B cell (primary cell): ENCODE data around the gene BRAF. TPM values are rescaled to one million over a fixed set of nuclear protein-coding genes. Genes with fewer than 3 reads are reported as not detected.

Experiments
- ATAC-seq: fragments of 200-7000 bp; cut with Tn5 transposase; one replicate; pipeline ENCODE4 v1.10.0; 2021; ENCODE audit warnings: low read depth, mild to moderate bottlenecking, moderate number of reproducible peaks, moderate library complexity
- CTCF ChIA-PET: fragments of 350-600 bp; sonication (Branson Sonifier 250); formaldehyde crosslinking; loops from one replicate; lab custom pipeline; 2021; ENCODE audit warnings: antibody characterized with exemption, inconsistent platforms; lab: Charles Lee
- POLR2A ChIA-PET: fragments of 350-600 bp; sonication (Branson Sonifier 250); formaldehyde crosslinking; loops from one replicate; lab custom pipeline; 2021; ENCODE audit warnings: antibody characterized with exemption; lab: Charles Lee
- DNase-seq: peaks from one replicate; pipeline ENCODE4 v3.0.0; 2013
- H2AFZ ChIP-seq: 2 replicates; pipeline ENCODE4 v1.6.1; 2012; ENCODE audit warnings: mild to moderate bottlenecking, low read depth, low read length; ENCODE audit not compliant: insufficient read depth, poor library complexity, severe bottlenecking
- H3K27ac ChIP-seq, 2 donors: 1 replicate in 1 of 2; 2 replicates in 1 of 2; pipeline ENCODE4 v1.5.1; 2012 to 2013; ENCODE audit warnings: low read length in 2 of 2, mild to moderate bottlenecking in 2 of 2, moderate library complexity in 1 of 2
- H3K27me3 ChIP-seq, 4 experiments: fragments of 200-600 bp in 1 of 4; sonication (generic) in 1 of 4; replicated peaks in 1 of 4; 1 replicate in 2 of 4; 2 replicates in 2 of 4; pipeline versions ENCODE4 v1.6.1 to v1.7.0; 2013 to 2016; ENCODE audit warnings: low read length in 3 of 4, mild to moderate bottlenecking in 2 of 4, mixed read lengths in 1 of 4, moderate library complexity in 1 of 4; ENCODE audit not compliant: insufficient read depth in 4 of 4, control insufficient read depth in 3 of 4; ENCODE audit errors: control extremely low read depth in 1 of 4
- H3K36me3 ChIP-seq, 2 experiments: replicated peaks in 1 of 2; 1 replicate in 1 of 2; 2 replicates in 1 of 2; pipeline versions ENCODE4 v1.6.1 to v1.7.1; 2013; ENCODE audit warnings: low read length in 1 of 2; ENCODE audit not compliant: insufficient read depth in 2 of 2, control insufficient read depth in 1 of 2; ENCODE audit errors: control extremely low read depth in 1 of 2, extremely low read depth in 1 of 2
- H3K4me1 ChIP-seq, 2 donors: fragments of 200-600 bp in 1 of 2; sonication (generic) in 1 of 2; 1 replicate in 1 of 2; 2 replicates in 1 of 2; pipeline versions ENCODE4 v1.5.1 to v1.6.1; 2013 to 2017; ENCODE audit warnings: low read length in 2 of 2; ENCODE audit not compliant: control insufficient read depth in 2 of 2, insufficient read depth in 2 of 2
- H3K4me2 ChIP-seq: replicated peaks from 2 replicates; pipeline ENCODE3; 2012; ENCODE audit warnings: mild to moderate bottlenecking, low read depth, low read length; ENCODE audit not compliant: poor library complexity, severe bottlenecking
- H3K4me3 ChIP-seq, 5 experiments: fragments of 200-600 bp in 1 of 5; sonication (generic) in 1 of 5; 1 replicate in 3 of 5; 2 replicates in 2 of 5; pipeline versions ENCODE4 v1.5.1 to v1.7.0; 2011 to 2016; ENCODE audit warnings: low read length in 4 of 5, mild to moderate bottlenecking in 4 of 5, low read depth in 2 of 5, control low read depth in 1 of 5, moderate library complexity in 1 of 5; ENCODE audit not compliant: insufficient read depth in 1 of 5; ENCODE audit errors: control extremely low read depth in 1 of 5, extremely low read depth in 1 of 5
- H3K79me2 ChIP-seq: fragments of 200-600 bp; sonication (generic); one replicate; pipeline ENCODE4 v1.6.0; 2016; ENCODE audit warnings: low read length; ENCODE audit not compliant: control insufficient read depth, insufficient read depth
- H3K9ac ChIP-seq: fragments of 200-600 bp; sonication (generic); 2 replicates; pipeline ENCODE4 v1.6.1; 2017; ENCODE audit warnings: mild to moderate bottlenecking, low read length, moderate library complexity
- H3K9me3 ChIP-seq, 3 donors: one replicate each; pipeline versions ENCODE4 v1.6.1 to v1.7.1; 2013; ENCODE audit warnings: low read length in 2 of 3; ENCODE audit not compliant: control insufficient read depth in 2 of 3, insufficient read depth in 1 of 3; ENCODE audit errors: control extremely low read depth in 1 of 3
- H4K20me1 ChIP-seq: 2 replicates; pipeline ENCODE4 v1.6.0; 2012; ENCODE audit warnings: mild to moderate bottlenecking, low read length; ENCODE audit not compliant: insufficient read depth, control insufficient read depth, poor library complexity, severe bottlenecking
- H3K27ac Mint-ChIP-seq: one replicate; pipeline ENCODE4 v1.8.0; 2021; ENCODE audit warnings: mixed read lengths
- H3K27me3 Mint-ChIP-seq: one replicate; pipeline ENCODE4 v1.8.0; 2021; ENCODE audit warnings: mixed read lengths
- H3K4me1 Mint-ChIP-seq: one replicate; pipeline ENCODE4 v1.8.0; 2021; ENCODE audit warnings: mixed read lengths
- H3K4me3 Mint-ChIP-seq: one replicate; pipeline ENCODE4 v1.8.0; 2021; ENCODE audit warnings: mixed read lengths
- H3K9me3 Mint-ChIP-seq: one replicate; pipeline ENCODE4 v1.8.0; 2022; ENCODE audit warnings: mixed read lengths; ENCODE audit not compliant: insufficient read depth
- EZH2 ChIP-seq: IDR thresholded peaks from 2 replicates; pipeline ENCODE4 v1.6.1; 2012; ENCODE audit warnings: borderline replicate concordance, low read depth, mild to moderate bottlenecking, moderate library complexity, low read length; ENCODE audit not compliant: insufficient read depth, poor library complexity, severe bottlenecking
- WGBS: methylation state at CpG from one replicate; pipeline ENCODE4 v1.1.5; 2013; ENCODE audit warnings: missing lambda C conversion rate; ENCODE audit not compliant: insufficient coverage; 5-methylcytosine and 5-hydroxymethylcytosine counted together
- intact Hi-C: fragments of 100-400 bp; cut with micrococcal nuclease; formaldehyde crosslinking; loops from one replicate; pipeline ENCODE4 v1.10.0; 2022
- polyA plus RNA-seq: library from polyadenylated mRNA; depleted of rRNA; stranded (reverse); fragments of >200 nt; gene quantifications from 2 replicates; pipeline ENCODE4 v1.2.3, GENCODE V29; 2012
- total RNA-seq, 2 donors: library from RNA; stranded (reverse); fragments of 120-200 nt in 1 of 2; gene quantifications; 1 replicate in 1 of 2; 2 replicates in 1 of 2; pipeline versions ENCODE4 v1.2.3 to v1.2.4, GENCODE V29; 2013 to 2022
- TF ChIP-seq, protein P1 (sequence below): fragments of 200-600 bp; IDR thresholded peaks from one replicate; pipeline ENCODE4 v1.8.0; 2022; ENCODE audit warnings: antibody characterized with exemption, mild to moderate bottlenecking

Gene BRAF
- total and polyA plus RNA-seq, 2 donors (not counting 1 experiment from before 2014, with no cell fraction given), result 13.5 to 90.9 TPM

DNA sequence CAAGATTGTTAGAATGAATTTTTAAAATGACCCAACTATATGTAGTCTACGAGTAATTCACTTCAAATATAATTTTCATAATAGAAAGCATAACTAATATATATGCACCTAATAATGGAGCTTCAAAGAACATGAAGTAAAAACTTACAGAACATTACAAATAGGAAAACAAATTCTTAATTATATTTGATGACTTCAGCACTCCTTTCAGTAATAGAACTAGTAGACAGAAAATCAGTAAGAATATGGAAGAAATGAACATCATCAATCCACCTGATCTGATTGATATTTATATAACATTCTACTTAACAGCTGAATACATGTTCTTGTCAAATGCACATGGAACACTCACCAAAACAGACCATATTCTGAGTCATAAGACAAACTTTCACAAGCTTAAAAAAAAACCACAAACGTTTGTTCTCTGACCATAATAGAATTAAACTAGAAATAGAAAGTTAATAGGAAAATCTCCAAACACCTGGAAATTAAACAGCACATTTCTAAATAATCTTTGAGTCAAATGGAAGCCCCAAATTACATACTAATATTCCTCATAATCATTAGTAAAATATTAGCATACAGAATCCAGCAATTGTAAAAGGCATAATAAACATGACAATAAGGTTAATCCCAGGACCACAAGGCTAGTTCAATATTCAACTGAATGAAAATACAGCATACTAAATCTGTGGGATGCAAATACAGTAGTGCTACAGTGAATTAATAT lies 48.0 kb downstream of the BRAF start:
- no peak overlapping the region for H2AFZ ChIP-seq
- peaks cover 47% of the 10 kb centered on the region for H3K4me1 Mint-ChIP-seq
- peaks cover 87% of the 10 kb centered on the region for H3K79me2 ChIP-seq
- no peaks in the 10 kb centered on the region for H3K36me3 ChIP-seq
- no peak for TF ChIP-seq EZH2
- TF ChIP-seq, protein P1, sequence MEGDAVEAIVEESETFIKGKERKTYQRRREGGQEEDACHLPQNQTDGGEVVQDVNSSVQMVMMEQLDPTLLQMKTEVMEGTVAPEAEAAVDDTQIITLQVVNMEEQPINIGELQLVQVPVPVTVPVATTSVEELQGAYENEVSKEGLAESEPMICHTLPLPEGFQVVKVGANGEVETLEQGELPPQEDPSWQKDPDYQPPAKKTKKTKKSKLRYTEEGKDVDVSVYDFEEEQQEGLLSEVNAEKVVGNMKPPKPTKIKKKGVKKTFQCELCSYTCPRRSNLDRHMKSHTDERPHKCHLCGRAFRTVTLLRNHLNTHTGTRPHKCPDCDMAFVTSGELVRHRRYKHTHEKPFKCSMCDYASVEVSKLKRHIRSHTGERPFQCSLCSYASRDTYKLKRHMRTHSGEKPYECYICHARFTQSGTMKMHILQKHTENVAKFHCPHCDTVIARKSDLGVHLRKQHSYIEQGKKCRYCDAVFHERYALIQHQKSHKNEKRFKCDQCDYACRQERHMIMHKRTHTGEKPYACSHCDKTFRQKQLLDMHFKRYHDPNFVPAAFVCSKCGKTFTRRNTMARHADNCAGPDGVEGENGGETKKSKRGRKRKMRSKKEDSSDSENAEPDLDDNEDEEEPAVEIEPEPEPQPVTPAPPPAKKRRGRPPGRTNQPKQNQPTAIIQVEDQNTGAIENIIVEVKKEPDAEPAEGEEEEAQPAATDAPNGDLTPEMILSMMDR, result no peak
- intact Hi-C loops, result loop anchor here (1.0 kb wide), 1 partner anchor 10 kb away; no protein-coding TSS in a partner anchor
- peaks cover 41% of the 10 kb centered on the region for H4K20me1 ChIP-seq
- no peak overlapping the region for H3K27ac ChIP-seq
- ChIA-PET POLR2A (no interaction called here), CTCF (interaction anchor here (0.6 to 0.9 kb wide), 2 partner anchors 33 to 61 kb away, joined by 3 to 5 read pairs; no protein-coding TSS in a partner anchor)
- no peak for ATAC-seq
- no peaks in the 10 kb centered on the region for H3K9me3 Mint-ChIP-seq
- H3K9ac ChIP-seq, result no peak overlapping the region
- no peak for DNase-seq
- H3K4me1 ChIP-seq, result peaks cover 0 to 3% of the 10 kb centered on the region in 2 donors
- no peak overlapping the region for H3K4me3 ChIP-seq
- H3K4me3 Mint-ChIP-seq, result no peak overlapping the region
- H3K27me3 Mint-ChIP-seq, result no peaks in the 10 kb centered on the region
- no CpG with 5 or more reads among the region's 2 CpGs for WGBS
- no peak overlapping the region for H3K27ac Mint-ChIP-seq
- no peaks in the 10 kb centered on the region for H3K27me3 ChIP-seq
- H3K9me3 ChIP-seq, result no peaks in the 10 kb centered on the region
- H3K4me2 ChIP-seq, result no peak overlapping the region

DNA sequence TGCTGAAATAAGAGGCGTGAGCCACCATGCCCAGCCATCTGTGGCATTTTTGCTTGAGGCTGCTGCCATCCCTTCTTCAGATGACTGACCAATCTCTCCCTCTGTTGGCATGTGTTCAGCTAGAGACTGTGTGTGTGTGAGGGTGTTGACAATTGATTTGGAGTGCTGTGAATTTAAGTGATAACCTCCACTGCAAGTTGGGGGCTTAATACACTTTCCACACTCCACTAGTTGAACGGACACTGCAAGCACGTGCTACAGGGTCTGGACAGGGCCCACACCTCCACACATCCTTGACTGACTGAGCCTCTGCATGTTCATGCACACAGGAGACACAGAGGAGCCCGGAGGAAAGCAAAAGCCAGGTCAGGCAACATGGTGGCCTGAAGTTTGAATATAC lies 51.3 kb downstream of the BRAF start:
- intact Hi-C loops, result no loop called here
- H3K9ac ChIP-seq, result no peak overlapping the region
- CTCF ChIA-PET, result no interaction called here

More for the DNA sequence above, 51.3 kb downstream of the BRAF start:
- Histone ChIP-seq H4K20me1 (peaks cover 43% of the 10 kb centered on the region), H3K9me3 (no peaks in the 10 kb centered on the region), H3K36me3 (no peaks in the 10 kb centered on the region), H3K4me1 (peaks cover 0 to 14% of the 10 kb centered on the region in 2 donors), H3K27ac (no peak overlapping the region), H3K79me2 (peaks cover 88% of the 10 kb centered on the region), H3K27me3 (no peaks in the 10 kb centered on the region), H2AFZ (no peak overlapping the region), H3K4me3 (no peak overlapping the region), H3K4me2 (no peak overlapping the region)
- H3K4me1 Mint-ChIP-seq, result peaks cover 50% of the 10 kb centered on the region
- DNase-seq (no peak), ATAC-seq (no peak)
- no peak overlapping the region for H3K4me3 Mint-ChIP-seq
- WGBS, result 100% methylated on average over 4 of the region's 4 CpGs
- H3K27ac Mint-ChIP-seq, result no peak overlapping the region
- POLR2A ChIA-PET, result no interaction called here
- no peaks in the 10 kb centered on the region for H3K9me3 Mint-ChIP-seq
- TF ChIP-seq, protein P1, result no peak
- no peak for TF ChIP-seq EZH2
- no peaks in the 10 kb centered on the region for H3K27me3 Mint-ChIP-seq
